HepG2 (cell line): ENCODE measurements around the gene AGK. TPM values are rescaled to one million over a fixed set of nuclear protein-coding genes. Genes with fewer than 3 reads are reported as not detected.

ENCODE experiments used
- ATAC-seq: fragments of 200-7000 bp; cut with Tn5 transposase; 3 replicates; pipeline ENCODE4 v1.9.1; 2020; ENCODE audit warnings: mild to moderate bottlenecking, moderate library complexity
- BruUV-seq: library from RNA; stranded (reverse); fragments of 400-500 nt; replicated peaks from 2 replicates; lab custom pipeline; 2021; lab: Mats Ljungman, UMichigan
- CTCF ChIA-PET: fragments of 300-600 bp; formaldehyde crosslinking; extraction: SDS; loops from one replicate; lab custom pipeline; 2021; ENCODE audit warnings: low total read pairs, inconsistent platforms, low intra/inter-chr PET ratio; lab: Yijun Ruan, JAX
- POLR2A ChIA-PET: fragments of 350-600 bp; sonication (Branson Sonifier 250); formaldehyde crosslinking; loops from one replicate; lab custom pipeline; 2020; ENCODE audit warnings: antibody characterized with exemption, inconsistent platforms; lab: Yijun Ruan, JAX
- DNase-seq: peaks from one replicate; pipeline ENCODE4 v3.0.0-alpha.2; 2015; ENCODE audit warnings: low spot score
- FAIRE-seq: peaks from 3 replicates; lab custom pipeline; 2011; peaks lifted over from hg19 to GRCh38; lab: Jason Lieb, UNC
- H2AFZ ChIP-seq: one replicate; pipeline ENCODE4 v1.6.1; 2011; ENCODE audit warnings: low read length, inconsistent platforms
- H3K27ac ChIP-seq: fragments of 300-600 bp; 3 replicates; pipeline ENCODE4 v1.8.0; 2011; ENCODE audit warnings: mixed run types, mild to moderate bottlenecking, mixed read lengths, low read length, inconsistent platforms; ENCODE audit not compliant: insufficient read depth; ENCODE audit errors: extremely low read length
- H3K27me3 ChIP-seq, 2 experiments: fragments of 200-600 bp in 1 of 2; 2 replicates in 1 of 2; 3 replicates in 1 of 2; pipeline versions ENCODE4 v1.6.0 to v1.8.0; 2011; ENCODE audit warnings: low read length in 2 of 2, mild to moderate bottlenecking in 2 of 2, moderate library complexity in 2 of 2, inconsistent platforms in 1 of 2; ENCODE audit not compliant: insufficient read depth in 2 of 2, control insufficient read depth in 1 of 2
- H3K36me3 ChIP-seq, 2 experiments: fragments of 200-600 bp in 1 of 2; replicated peaks in 1 of 2; 2 replicates in 1 of 2; 3 replicates in 1 of 2; pipeline versions ENCODE4 v1.5.1 to v1.8.0; 2011; ENCODE audit warnings: low read length in 2 of 2, inconsistent platforms in 1 of 2; ENCODE audit not compliant: insufficient read depth in 2 of 2, control insufficient read depth in 1 of 2
- H3K4me1 ChIP-seq: 2 replicates; pipeline ENCODE4 v1.5.1; 2012; ENCODE audit warnings: low read length, inconsistent platforms; ENCODE audit not compliant: insufficient read depth
- H3K4me2 ChIP-seq: 2 replicates; pipeline ENCODE4 v1.6.0; 2011; ENCODE audit warnings: low read depth, low read length, inconsistent platforms
- H3K4me3 ChIP-seq, 3 experiments: fragments of 200-600 bp in 1 of 3; sonication (generic), shearing (Covaris generic) in 1 of 3; replicated peaks in 1 of 3; 2 replicates each; pipeline ENCODE4 v1.5.1; 2011 to 2016; ENCODE audit warnings: low read length in 3 of 3, inconsistent platforms in 2 of 3, low read depth in 2 of 3, mild to moderate bottlenecking in 2 of 3, control low read depth in 1 of 3, mixed read lengths in 1 of 3; ENCODE audit not compliant: insufficient read depth in 1 of 3
- H3K79me2 ChIP-seq: one replicate; pipeline ENCODE4 v1.6.1; 2011; ENCODE audit warnings: low read length, inconsistent platforms; ENCODE audit not compliant: insufficient read depth
- H3K9ac ChIP-seq: 2 replicates; pipeline ENCODE4 v1.6.0; 2011; ENCODE audit warnings: mild to moderate bottlenecking, low read depth, low read length, inconsistent platforms; ENCODE audit not compliant: insufficient read depth
- H3K9me3 ChIP-seq: 2 replicates; pipeline ENCODE4 v1.5.1; 2012; ENCODE audit warnings: mild to moderate bottlenecking, low read length
- H4K20me1 ChIP-seq: 2 replicates; pipeline ENCODE4 v1.6.0; 2011; ENCODE audit warnings: inconsistent platforms, mild to moderate bottlenecking, low read length, moderate library complexity; ENCODE audit not compliant: insufficient read depth
- CHCHD3 ChIP-seq: sonication (generic); formaldehyde crosslinking; IDR thresholded peaks from 2 replicates; pipeline ENCODE4 v1.8.0; 2022; ENCODE audit warnings: mild to moderate bottlenecking, missing genetic modification reagents, moderate library complexity
- EED ChIP-seq: sonication (generic); formaldehyde crosslinking; IDR thresholded peaks from 2 replicates; pipeline ENCODE4 v1.5.0; 2020; ENCODE audit warnings: mild to moderate bottlenecking, missing genetic modification reagents
- ELF3 ChIP-seq: IDR thresholded peaks from 2 replicates; pipeline ENCODE4 v1.6.1; 2016; ENCODE audit warnings: missing genetic modification reagents, missing compliant biosample characterization
- HHEX ChIP-seq: IDR thresholded peaks from 2 replicates; pipeline ENCODE4 v1.6.1; 2016; ENCODE audit warnings: control low read depth
- HNF4G ChIP-seq, 2 experiments: sonication (generic) in 1 of 2; formaldehyde crosslinking in 1 of 2; IDR thresholded peaks; 2 replicates each; pipeline versions ENCODE4 v1.4.0 to v1.6.1; 2011 to 2020; ENCODE audit warnings: borderline replicate concordance in 2 of 2, low read depth in 2 of 2, mild to moderate bottlenecking in 2 of 2, low read length in 1 of 2, missing genetic modification reagents in 1 of 2, moderate library complexity in 1 of 2
- ISX ChIP-seq: sonication (generic); formaldehyde crosslinking; conservative IDR thresholded peaks from 2 replicates; pipeline ENCODE4 v1.5.0; 2020; ENCODE audit warnings: missing genetic modification reagents
- KLF12 ChIP-seq: sonication (generic); formaldehyde crosslinking; IDR thresholded peaks from 2 replicates; pipeline ENCODE4 v1.4.0; 2020; ENCODE audit warnings: missing genetic modification reagents, borderline replicate concordance
- NCOA2 ChIP-seq: sonication (generic); formaldehyde crosslinking; IDR thresholded peaks from 2 replicates; pipeline ENCODE4 v1.8.0; 2022; ENCODE audit warnings: inconsistent platforms
- NFRKB ChIP-seq: fragments of 450-650 bp; IDR thresholded peaks from 2 replicates; pipeline ENCODE4 v1.6.1; 2017
- ZFP36 ChIP-seq: fragments of 150-350 bp; IDR thresholded peaks from 2 replicates; pipeline ENCODE4 v1.6.1; 2018; ENCODE audit warnings: borderline replicate concordance, low read length, low read depth; ENCODE audit not compliant: partially characterized antibody
- ZNF136 ChIP-seq: sonication (generic); formaldehyde crosslinking; IDR thresholded peaks from 2 replicates; pipeline ENCODE4 v1.8.1; 2022; ENCODE audit warnings: low read depth, mild to moderate bottlenecking, moderate library complexity, missing genetic modification reagents
- WGBS: methylation state at CpG from one replicate; pipeline ENCODE4 v1.1.6; 2017; ENCODE audit warnings: low lambda C conversion rate; 5-methylcytosine and 5-hydroxymethylcytosine counted together
- in situ Hi-C: cut with HindIII; loops from 2 replicates; pipeline ENCODE4 v1.10.0; 2017; ENCODE audit warnings: low pct_unique_long_range_greater_than_20kb; ENCODE audit not compliant: extremely low pct_ligation_motif_present
- intact Hi-C: fragments of 100-400 bp; cut with micrococcal nuclease; formaldehyde crosslinking; loops from one replicate; pipeline ENCODE4 v1.10.0; 2022; ENCODE audit not compliant: unreplicated experiment
- polyA plus RNA-seq, 8 experiments: library from polyadenylated mRNA; depleted of rRNA in 3 of 8; stranded (reverse) in 7 of 8; unstranded in 1 of 8; fragments of >200 nt; fragmentation: Illumina TruSeq in 4 of 8; extraction: Trizol in 4 of 8; gene quantifications; 2 replicates each; pipeline versions ENCODE4 v1.2.1 to v1.2.3, GENCODE V29; 2011 to 2016; ENCODE audit warnings: low read depth in 4 of 8, missing spikeins in 1 of 8, mixed read lengths in 1 of 8; ENCODE audit not compliant: insufficient read depth in 1 of 8
- total RNA-seq, 5 experiments: library from RNA; depleted of rRNA; stranded (reverse); fragments of >200 nt; fragmentation: Illumina TruSeq; extraction: Trizol; gene quantifications; 2 replicates each; pipeline ENCODE4 v1.2.3, GENCODE V29; 2016; ENCODE audit warnings: low read depth in 1 of 5
- TF ChIP-seq, protein P1 (sequence below): sonication (generic); formaldehyde crosslinking; IDR thresholded peaks from 2 replicates; pipeline ENCODE4 v1.5.0; 2020; ENCODE audit warnings: mild to moderate bottlenecking, missing genetic modification reagents

AGK gene
- total and polyA plus RNA-seq, 2 of the 13 experiments (the other 11 are each of a cell fraction or from before 2014, with no cell fraction given) = 23.7 to 30.1 TPM

DNA sequence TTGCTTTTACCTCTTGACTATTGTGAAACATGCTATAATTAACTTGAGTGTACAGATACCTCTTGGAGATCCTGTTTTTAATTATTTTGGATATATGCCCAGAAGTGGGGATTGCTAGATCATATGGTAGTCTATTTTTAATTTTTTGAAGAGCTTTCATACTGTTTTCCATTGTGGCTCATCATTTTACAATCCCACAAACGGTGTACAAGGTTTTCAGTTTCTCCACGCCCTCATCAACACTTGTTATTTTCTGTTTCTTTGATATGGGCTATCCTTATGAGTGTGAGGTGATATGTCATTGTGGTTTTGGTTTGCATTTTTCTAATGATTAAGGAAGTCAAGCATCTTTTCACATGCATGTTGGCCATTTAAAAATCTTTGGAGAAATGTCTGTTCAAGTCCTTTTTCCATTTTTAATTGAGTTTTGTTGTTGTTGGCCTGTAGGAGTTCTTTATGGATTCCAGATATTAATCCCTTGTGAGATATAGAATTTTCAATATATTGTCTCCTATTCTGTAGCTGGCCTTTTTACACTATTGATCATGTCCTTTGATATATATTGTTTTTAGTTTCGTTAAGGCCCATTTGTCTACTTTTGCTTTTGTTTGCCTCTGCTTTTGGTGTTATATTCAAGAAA is 7.5 kb downstream of the AGK start:
- POLR2A ChIA-PET = no interaction called here
- no peak for FAIRE-seq
- BruUV-seq = no TSS peak
- no peak overlapping the region for H3K4me2 ChIP-seq
- DNase-seq = no peak
- H3K4me1 ChIP-seq = no peaks in the 10 kb centered on the region
- peaks cover 3 to 26% of the 10 kb centered on the region in 2 experiments; a peak in 4 of 5 replicates for H3K36me3 ChIP-seq
- intact Hi-C loops = no loop called here
- H3K9ac ChIP-seq = no peak overlapping the region
- in situ Hi-C loops = no loop called here
- 96% methylated on average over 3 of the region's 3 CpGs for WGBS
- no peak overlapping the region for H3K4me3 ChIP-seq
- H3K27me3 ChIP-seq = no peaks in the 10 kb centered on the region
- no peaks in the 10 kb centered on the region for H3K9me3 ChIP-seq
- H3K79me2 ChIP-seq = no peaks in the 10 kb centered on the region
- CTCF ChIA-PET = no interaction called here
- no peak for ATAC-seq
- TF ChIP-seq KLF12 (CRISPR knock-in tag) (no peak), ISX (CRISPR knock-in tag) (no peak), CHCHD3 (CRISPR knock-in tag) (no peak), HHEX (CRISPR knock-in tag) (no peak), ZFP36 (no peak), NFRKB (no peak), NCOA2 (CRISPR knock-in tag) (no peak), HNF4G (IDR thresholded peaks at IDR 0.05; ENCODE audit: borderline replicate concordance, low read depth, low read length) (no peak), HNF4G (CRISPR knock-in tag; IDR thresholded peaks at IDR 0.05; ENCODE audit: borderline replicate concordance, low read depth) (no peak), ZNF136 (CRISPR knock-in tag) (no peak), ELF3 (no peak), EED (CRISPR knock-in tag) (no peak)
- TF ChIP-seq, protein P1, sequence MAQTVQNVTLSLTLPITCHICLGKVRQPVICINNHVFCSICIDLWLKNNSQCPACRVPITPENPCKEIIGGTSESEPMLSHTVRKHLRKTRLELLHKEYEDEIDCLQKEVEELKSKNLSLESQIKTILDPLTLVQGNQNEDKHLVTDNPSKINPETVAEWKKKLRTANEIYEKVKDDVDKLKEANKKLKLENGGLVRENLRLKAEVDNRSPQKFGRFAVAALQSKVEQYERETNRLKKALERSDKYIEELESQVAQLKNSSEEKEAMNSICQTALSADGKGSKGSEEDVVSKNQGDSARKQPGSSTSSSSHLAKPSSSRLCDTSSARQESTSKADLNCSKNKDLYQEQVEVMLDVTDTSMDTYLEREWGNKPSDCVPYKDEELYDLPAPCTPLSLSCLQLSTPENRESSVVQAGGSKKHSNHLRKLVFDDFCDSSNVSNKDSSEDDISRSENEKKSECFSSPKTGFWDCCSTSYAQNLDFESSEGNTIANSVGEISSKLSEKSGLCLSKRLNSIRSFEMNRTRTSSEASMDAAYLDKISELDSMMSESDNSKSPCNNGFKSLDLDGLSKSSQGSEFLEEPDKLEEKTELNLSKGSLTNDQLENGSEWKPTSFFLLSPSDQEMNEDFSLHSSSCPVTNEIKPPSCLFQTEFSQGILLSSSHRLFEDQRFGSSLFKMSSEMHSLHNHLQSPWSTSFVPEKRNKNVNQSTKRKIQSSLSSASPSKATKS (CRISPR knock-in tag) = no peak
- no peaks in the 10 kb centered on the region for H4K20me1 ChIP-seq
- H2AFZ ChIP-seq = no peak overlapping the region
- no peak overlapping the region for H3K27ac ChIP-seq
